Activated naive CD8-positive, alpha-beta T cell treated with anti-CD3 and anti-CD28 coated beads, Interleukin-2, amount 50 U/mL, for 16 hours (primary cell): Measurements from ENCODE around the gene TMEM198.

Experiments used
- DNase-seq: peaks from one replicate; pipeline ENCODE4 v3.0.0-alpha.2; 2020; ENCODE audit warnings: low read depth, low spot score

The TMEM198 gene

DNA sequence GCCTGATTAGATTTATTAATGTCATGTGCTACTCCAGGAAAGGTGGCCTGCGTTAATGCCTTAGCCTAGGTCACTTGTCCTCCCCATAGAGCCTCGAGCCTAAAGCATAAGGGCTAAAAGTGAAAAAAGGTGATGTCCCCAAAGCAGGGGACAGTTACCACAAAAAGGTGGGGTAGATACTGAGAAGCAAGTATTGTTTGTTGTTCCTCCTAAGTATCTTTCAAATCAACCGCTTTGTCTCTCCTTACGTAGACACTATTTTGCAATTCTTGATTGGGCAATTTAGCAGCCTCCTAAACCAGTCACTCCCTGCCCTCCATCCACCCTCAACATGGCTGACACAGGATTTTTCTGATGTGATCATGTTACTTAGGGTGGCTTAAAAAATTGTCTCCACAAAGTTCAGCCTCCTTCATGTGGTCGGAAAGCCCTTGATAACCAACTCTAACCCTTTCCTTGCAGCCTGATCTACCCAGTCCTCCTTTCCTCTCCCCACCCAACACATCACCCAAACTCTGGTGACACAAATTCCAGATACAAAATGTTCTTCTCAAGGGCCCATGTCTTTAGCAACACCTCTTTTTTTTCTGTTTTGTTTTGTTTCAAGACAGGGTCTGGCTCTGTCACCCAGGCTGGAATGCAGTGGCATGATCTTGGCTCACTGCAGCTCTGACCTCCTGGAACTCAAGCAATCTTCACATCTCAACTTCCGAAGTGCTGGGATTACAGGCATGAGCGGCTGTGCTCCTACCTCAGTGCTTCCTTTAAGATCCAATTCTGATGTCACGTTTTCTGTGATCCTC, 35.2 kb downstream of the TMEM198 start:
- no peak for DNase-seq

DNA sequence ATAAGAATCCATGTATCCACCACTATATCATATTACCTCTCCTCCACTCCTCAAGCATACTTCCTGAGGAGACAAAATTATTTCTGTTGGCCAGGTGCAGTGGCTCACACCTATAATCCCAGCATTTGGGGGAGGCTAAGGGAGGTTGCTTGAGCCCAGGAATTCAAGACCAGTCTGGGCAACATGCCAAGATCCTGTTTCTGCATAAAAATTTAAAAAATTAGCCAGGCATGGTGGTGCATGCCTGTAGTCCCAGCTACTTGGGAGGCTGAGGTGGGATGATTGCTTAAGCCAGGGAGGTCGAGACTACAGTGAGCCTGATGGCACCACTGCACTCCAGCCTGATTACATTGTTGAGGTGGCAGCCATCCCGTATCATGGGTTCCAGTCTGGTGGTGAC, 37.5 kb downstream of the TMEM198 start:
- no peak for DNase-seq

DNA sequence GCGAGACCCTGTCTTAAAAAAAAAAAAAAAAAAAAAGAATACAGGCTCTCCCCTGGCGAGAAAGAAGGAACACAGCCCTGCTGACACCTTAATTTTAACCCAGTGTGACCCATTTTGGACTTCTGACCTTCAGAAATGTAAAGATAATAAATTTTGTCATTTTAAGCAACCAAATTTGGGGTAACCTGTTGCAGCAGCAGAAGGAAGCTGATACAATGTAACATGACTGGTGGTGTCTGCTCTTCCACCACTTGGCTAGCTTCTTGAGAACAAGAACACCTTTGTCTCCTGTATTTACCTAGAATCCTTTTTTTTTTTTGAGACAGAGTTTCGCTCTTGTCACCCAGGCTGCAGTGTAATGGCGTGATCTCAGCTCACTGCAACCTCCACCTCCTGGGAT, 47.3 kb downstream of the TMEM198 start:
- DNase-seq = no peak

DNA sequence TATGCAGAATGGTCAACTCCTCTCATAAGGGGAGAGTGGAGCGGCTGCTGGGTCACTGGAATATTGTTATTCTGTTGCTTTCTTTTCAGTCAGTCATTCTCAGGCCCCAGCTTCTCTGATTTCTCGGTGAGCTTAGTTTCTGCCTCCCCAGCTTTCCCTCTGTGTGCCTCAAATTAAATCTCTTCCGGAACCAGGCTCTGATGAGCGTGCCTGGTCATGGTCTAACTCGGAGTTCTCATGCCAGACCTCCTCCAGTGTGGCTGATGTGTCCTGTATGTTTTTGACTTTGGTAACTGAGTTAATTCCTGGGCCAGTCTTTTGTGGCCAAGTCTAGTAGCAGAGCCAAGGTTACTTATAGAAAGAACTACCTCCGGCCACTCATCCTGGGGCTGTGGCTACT, 48.9 kb downstream of the TMEM198 start:
- DNase-seq = no peak

DNA sequence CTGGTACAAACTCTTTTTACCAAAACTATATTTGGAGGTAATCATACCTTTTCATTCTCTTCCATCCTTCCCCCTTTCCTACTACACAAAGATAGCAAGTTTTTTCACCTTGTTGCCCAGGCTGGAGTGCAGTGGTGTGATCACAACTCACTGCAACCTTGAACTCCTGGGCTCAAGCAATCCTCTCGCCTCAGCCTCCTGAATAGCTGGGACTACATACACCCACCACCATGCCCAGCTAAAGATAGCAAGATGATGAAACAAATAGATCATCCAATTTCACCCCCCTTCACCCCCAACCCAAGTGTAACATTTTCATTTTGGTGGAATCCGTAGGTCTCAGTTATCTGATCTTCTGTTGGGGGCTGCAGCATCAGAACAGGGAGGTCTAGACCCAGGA, 49.3 kb downstream of the TMEM198 start:
- no peak for DNase-seq

DNA sequence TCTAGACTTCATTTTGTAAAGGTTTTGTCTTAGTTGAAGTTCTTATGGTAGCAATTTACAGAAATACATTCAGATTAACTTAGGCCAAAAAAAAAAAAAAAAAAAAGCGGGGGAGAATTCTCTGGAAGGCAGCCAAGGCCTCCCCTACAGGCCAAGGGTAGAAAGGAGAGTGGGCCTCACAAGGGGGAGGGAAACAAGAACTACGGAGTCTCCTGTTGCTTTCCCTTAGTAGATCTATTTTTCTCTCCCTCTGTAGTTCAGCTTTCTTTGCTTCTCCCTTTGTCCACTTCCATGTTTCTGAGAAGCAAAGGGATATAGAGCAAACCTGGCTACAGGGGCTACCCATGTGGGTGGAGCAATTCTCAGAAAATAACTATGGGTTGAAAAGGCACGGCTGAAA, 51.4 kb downstream of the TMEM198 start:
- DNase-seq = no peak

DNA sequence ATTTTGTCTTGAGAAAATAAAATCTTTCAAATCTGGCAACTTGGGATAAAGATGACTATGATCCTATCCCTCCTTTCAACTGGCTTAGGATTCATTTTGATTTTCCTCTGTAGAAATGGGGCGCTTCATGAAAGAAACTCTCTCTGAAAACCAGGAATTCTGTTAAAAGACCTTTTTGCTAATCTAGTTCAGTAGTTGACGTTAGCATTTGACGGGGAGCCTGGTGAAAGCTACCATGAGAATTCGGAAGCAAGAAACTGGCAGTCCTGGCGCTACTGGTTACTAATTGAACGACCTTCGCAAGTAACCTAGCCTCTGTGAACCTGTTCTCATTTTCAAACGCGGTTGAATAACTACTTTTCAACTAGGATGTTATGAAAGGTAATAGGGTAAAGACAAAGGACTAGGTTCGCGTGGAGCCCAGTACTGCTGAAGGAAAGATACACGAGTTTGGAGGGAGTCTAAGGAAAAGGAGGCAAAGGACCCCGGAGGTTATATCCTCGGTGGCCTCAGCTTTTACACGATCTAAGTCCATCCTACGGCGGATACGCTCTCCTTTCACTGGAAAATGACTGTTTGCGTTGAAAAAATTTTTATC, 53.2 kb downstream of the TMEM198 start:
- DNase-seq = no peak

DNA sequence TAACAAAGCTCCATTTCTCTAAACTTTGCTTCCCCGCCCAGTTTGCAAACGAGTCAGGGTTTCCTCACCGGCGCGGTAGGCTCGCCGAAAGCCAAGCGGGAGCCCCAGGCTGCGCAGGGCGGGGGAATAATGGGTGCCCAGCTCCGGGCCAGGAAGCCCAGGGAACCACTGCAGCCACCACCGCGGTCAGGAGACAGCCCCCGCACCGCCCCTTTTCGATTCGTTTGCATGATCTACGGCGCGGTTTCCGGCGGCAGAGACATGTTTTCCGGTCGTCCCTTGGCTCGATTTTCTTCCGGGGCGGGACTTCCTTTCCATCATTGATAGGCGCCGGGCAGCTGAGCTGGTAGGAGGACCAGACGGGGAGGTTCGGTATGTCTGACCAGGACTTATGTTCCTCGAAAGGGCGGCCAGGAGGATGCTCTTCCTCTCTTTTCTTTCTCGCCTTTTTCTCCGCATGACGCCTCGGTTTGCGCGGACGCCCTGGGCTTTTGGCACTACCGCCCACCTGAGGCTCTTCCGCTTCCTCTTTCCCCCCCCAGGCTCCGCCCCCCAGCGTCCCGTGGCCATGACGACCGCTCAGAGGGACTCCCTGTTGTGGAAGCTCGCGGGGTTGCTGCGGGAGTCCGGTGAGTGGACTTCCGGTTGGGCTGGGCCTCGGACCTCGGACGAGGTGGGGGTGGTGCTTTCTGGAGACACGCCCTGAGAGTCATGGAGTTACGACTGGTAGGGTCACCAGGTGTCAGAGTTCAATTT, 53.9 kb downstream of the TMEM198 start, which contains the start of gene STK11IP:
TSS of gene STK11IP (plus strand) at position 306 of the 756 bp plus-strand sequence. CDS start at position 569, 263 bp downstream.
- DNase-seq = peak; percentile 87

DNA sequence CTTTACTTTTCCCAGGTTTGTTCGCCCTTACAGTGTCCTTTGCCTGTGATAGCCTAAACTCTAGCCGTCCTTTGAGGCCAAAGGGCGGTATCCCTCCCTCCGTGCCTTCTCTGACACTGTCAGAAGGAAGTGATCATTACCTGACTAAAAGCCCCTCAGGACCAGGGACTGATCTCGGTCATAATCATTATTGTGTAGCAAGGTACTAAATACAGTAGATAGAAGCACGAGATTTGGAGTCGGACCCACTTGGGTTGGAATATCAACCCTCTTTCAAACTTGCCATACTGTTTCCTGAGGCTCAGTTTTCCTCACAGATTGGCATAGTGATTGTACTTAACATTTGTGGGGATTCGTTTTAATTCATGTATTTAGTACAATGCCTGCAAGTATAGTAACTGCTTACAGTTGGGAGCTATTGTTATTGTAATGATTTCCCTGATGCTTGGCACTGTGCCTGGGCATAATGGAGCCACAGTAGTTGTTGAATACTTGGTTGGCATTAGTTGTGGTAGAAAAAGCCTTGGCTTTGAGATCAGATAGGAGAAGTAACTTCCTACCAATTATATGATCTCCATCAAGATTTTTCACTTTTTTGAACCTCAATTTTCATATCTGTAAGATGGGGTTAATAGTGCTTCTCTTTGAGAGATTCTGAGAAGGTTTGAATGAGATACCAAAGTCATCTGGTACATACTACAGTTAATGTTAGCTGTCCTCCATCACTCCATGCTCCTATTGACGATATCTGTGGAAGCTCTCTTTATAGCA, 54.7 kb downstream of the TMEM198 start:
- no peak for DNase-seq
